Hepatocyte (in vitro differentiated cells): ENCODE measurements around the gene STAT1.

ENCODE experiments used
- EZH2 ChIP-seq: fragments of 200-600 bp; sonication (generic); IDR thresholded peaks from 2 replicates; pipeline ENCODE4 v1.6.1; 2016; ENCODE audit warnings: antibody characterized with exemption, mild to moderate bottlenecking, borderline replicate concordance
- EZH2phosphoT487 ChIP-seq: fragments of 200-600 bp; sonication (generic); IDR thresholded peaks from one replicate; pipeline ENCODE4 v1.6.1; 2018; ENCODE audit warnings: antibody characterized with exemption, mild to moderate bottlenecking, low read depth, moderate library complexity; ENCODE audit not compliant: unreplicated experiment, severe bottlenecking

GRCh38 chr2:191038241-191038725 lies 24.3 kb upstream of the STAT1 start:
- TF ChIP-seq EZH2phosphoT487 (no peak), EZH2 (no peak)
